HG02870 (cell line): ENCODE measurements around the gene PRKCA.
"Not testable (repeated sequence)": the region's sequence is repeated elsewhere in the genome, so short reads cannot be mapped to it uniquely, and the experiment has no call there.

Experiments
- ATAC-seq: cut with Tn5 transposase; IDR thresholded peaks from one replicate; pipeline ENCODE4 v1.9.1; 2021; ENCODE audit warnings: mild to moderate bottlenecking, moderate library complexity; ENCODE audit not compliant: unreplicated experiment

The PRKCA gene

DNA sequence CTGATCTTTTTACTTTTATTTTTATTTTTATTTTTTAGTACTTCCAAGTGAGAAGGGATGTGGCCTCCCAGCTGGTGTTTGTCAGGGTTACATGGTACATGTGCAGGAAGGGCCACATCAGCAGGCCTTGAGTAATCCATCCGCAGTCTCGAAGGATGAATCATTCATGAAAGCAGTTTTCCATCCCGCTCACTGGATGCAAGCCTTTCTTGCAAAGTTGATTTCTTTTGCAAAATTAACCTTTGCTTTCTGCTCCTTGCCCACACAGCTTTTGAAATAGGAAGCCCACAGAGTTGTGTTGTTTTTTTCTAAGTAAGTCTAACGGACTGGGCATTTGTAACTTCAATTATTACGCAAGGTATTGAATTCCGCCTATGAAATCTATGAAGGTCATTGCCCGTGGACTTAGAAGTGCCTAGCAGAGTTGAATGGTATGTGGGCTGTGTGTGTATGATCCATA is 157.4 kb downstream of the PRKCA start:
- no peak for ATAC-seq

DNA sequence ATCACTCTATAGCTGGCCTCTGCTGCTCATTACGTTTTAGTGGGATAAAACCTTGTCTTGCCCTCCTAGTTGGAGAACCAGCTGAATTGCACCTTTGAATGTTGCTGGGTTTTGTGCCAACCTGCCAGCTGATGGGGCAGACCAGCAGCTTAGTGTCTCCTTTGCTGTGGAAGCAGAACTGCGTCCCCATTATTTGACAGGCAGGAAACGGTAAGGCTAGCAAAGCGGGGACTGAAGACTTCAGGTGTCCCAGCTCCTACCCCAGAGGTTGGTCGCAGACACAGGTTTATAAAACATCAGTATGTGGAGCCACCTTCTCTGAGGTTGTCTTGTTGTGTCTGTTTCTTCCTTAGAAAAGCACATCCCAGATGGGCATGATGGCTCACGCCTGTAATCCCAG is 158.1 kb downstream of the PRKCA start:
- ATAC-seq, result no peak

GRCh38 chr17:66461343-66461995 is 159.1 kb downstream of the PRKCA start:
- no peak for ATAC-seq

- no peak for ATAC-seq
Measured at GRCh38 chr17:66462010-66462409, 159.6 kb downstream of the PRKCA start.

- ATAC-seq, result no peak
Measured at GRCh38 chr17:66464921-66465320, 162.5 kb downstream of the PRKCA start.

DNA sequence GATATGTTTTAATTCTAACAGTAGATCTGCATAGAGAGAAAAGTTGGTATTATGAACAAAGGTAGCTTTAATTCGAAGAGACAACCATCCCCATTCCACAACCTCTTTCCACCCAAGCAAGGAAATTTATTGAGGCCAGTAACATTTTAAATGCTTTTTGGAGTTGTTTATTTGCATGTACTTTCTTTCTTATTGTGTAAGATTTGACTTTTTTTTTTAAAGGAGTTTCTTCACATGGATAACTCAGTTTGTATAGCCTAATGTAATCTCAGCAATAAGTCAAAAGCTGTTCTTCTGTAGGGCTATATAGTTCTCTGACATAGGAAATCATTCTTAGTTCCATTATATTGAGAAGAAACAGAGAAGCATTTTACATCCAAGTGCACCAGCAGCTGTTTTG is 163.3 kb downstream of the PRKCA start:
- no peak for ATAC-seq

GRCh38 chr17:66466106-66466820 is 163.8 kb downstream of the PRKCA start:
- ATAC-seq, result no peak

DNA sequence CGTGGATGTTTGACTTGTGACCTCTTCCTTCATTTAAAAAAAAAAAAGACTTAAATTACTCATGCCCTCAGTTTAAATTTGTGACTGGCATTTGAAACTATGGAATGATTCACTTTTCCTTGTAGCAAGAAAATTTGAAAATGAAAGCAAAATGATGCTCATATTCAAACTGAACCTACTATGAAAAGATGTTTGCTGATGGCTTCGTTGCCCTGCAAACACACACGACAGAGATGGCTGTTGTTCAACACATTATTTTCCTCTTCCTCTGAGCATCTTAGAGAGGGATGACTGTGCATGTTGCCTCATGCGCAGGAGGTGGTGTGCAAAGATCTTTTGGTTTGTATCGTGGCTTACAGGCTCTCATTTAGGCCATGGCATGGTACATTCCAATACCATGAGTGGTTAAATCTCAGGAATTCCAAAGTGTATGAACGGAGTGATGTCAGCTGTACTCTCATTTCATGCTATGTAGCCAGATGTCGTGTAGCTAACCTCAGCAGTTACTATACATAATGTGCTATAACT is 164.5 kb downstream of the PRKCA start:
- no peak for ATAC-seq

GRCh38 chr17:66467766-66468165 is 165.4 kb downstream of the PRKCA start:
- no peak for ATAC-seq

GRCh38 chr17:66468241-66469087 is 166.1 kb downstream of the PRKCA start:
- no peak for ATAC-seq

DNA sequence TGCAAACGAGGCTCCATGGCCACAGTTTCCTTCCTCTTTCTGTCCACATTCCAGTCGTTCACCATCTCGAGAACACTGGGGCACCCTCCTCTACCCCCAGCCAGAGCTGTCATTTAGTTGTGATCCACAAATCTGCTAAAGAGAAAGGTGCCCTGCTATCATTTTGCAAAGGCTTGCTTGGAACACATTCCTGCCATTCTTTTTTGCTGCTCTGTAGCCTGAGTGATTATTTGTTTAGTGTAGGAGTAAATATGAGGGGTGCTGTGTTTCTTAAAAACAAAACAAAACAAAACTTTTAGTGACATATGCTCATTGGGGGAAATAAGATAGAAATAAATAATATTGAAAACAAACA is 166.7 kb downstream of the PRKCA start:
- ATAC-seq, result no peak

DNA sequence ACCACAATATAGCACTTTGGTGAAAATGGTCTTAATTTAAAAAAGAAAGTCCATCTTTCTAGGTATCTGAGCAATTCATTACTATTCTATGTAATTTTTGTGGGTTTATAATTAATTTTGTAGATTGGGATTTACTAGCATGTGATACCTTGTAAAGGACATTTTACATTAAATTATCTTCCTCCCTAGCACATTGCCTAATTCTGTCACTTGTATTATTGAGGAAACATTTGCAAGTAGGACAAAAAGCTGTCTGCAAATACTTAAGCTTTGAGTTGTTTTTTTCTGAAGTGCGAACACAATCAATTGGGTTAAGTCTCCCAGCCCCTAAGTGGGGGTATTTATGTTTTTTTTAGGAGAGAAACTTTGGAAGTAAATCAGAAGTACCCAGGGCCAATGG is 167.0 kb downstream of the PRKCA start:
- ATAC-seq, result no peak

GRCh38 chr17:66469890-66470289 is 167.5 kb downstream of the PRKCA start:
- ATAC-seq, result no peak

DNA sequence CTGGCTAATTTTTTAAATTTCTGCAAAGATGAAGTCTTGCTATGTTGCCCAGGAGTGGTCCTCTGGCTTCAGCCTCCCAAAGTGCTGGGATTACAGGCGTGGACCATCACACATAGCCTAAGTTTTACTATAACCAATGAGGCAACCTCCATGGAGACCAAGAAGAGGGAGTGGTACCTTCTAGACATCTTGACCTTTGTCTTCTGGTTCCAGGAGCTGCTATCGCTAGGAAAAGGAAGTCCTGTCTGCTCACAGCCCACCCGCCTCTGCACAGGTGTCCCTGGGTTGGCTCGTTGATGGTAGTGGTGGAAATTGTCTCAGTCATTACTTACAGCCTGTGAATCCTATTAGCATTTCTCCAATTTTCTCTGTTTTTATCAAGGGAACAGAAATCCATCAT is 169.7 kb downstream of the PRKCA start:
- no peak for ATAC-seq

- ATAC-seq, result no peak
Measured at GRCh38 chr17:66474258-66474657, 171.8 kb downstream of the PRKCA start.

DNA sequence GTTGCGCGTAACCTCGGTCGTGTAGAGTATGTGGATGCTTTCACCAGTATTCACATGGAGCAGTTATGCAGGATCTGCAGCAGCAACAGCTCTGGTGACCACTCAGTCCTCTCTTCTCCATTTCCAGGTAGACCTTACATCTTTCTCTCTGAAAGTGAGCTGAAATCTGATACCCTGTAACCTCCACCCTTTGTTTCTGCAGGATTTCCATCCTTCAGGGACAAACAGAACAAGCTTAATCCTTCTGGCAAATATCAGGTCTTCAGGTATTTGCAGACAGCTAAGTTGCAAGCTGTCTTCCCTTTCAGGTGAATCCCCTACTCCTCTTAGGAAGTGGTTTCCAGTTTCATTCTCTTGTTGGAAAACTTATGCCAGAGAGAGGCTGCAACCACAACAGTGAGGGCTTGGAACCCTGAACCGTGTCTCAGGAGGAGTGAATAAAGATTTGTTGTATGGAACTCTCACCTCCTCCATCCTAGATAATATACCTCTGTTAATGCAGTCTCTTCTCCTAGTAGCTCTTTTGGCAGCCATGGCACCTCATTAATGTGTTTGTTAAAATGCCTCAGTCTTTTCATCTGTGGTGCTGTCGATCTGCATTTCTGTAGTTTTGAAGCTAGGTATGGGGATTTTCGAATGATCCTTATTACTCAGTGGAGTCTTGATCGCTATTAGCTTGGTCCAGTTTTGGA is 172.5 kb downstream of the PRKCA start:
- no peak for ATAC-seq

DNA sequence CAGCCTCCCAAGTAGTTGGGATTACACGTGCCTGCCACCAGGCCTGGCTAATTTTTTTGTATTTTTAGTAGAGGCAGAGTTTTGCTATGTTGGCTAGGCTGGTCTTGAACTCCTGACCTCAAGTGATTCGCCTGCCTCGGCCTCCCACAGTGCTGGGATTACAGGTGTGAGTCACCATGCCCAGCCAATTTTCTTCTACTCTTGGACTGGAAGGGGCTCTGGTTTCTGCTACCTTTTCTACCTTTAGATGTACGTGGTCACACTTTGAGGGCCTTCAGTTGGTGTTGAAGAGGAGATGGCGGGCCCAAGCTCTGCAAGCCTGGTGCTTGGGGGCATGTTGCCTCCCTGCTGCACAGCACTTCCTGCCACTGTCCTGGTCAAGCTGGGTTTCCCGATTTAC is 173.6 kb downstream of the PRKCA start:
- ATAC-seq, result no peak

DNA sequence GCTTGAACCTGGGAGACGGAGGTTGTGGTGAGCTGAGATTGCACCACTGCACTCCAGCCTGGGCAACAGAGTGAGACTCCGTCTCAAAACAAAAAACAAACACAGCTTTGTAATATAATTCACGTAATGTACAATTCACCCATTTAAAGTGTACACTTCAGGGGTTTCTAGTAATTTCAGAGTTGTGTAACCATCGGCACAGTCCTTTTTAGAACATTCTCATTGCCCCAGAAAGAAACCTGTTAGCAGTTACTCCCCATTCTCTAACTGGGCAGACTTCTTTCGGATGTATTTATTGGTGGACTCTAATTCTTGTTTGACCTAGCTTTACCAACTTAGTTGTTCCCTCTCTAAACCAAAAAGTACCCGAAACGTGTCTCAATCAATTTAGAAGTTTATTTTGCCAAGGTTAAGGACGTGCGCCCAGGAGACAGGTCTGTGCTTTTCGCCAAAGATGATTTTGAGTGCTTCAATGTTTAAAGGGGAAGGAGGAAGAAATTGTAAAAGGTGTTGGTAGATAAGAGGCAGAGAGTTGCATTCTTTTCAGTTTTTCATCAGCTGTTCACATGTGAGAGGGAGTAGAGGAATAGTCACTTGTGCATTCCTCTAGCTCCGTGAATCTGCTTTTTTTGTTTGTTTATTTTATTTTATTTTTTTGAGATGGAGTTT is 175.3 kb downstream of the PRKCA start:
- ATAC-seq, result no peak

GRCh38 chr17:66479230-66479889 is 176.9 kb downstream of the PRKCA start:
- ATAC-seq, result not testable (repeated sequence)

DNA sequence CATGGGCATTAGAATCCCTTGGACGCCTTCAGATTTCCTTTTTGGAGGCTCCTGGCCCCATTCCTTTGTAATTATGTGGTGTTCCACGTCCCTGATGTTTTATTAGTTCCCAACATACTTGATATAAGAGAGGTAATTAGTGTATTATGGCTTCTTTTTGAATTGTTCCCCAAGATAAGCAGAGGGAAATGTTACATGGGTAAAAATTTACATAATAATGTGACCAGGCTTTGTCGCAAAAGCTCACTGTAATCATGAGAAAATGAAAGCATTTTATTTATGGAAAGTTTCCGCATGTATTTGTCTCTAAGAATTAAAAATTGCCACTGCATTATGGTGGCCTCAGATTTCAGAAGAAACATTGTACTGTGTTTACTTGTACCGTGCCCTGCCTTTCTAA is 177.8 kb downstream of the PRKCA start:
- ATAC-seq, result no peak
